ENCODE measurements around the gene ALDH7A1.
A peak's percentile ranks its signal among the peaks of the same experiment; 100 is the strongest.
"Not testable (repeated sequence)": the region's sequence is repeated elsewhere in the genome, so short reads cannot be mapped to it uniquely, and the experiment has no call there.

The ALDH7A1 gene

GRCh38 chr5:126531543-126532120, 63.4 kb downstream of the ALDH7A1 start:
- DNase-seq, result no peak

GRCh38 chr5:126527892-126528291, 67.1 kb downstream of the ALDH7A1 start:
- no peak for DNase-seq

- DNase-seq, result no peak
Observed at GRCh38 chr5:126527158-126527557, 67.9 kb downstream of the ALDH7A1 start.

- no peak for DNase-seq
Observed at GRCh38 chr5:126526493-126526892, 68.5 kb downstream of the ALDH7A1 start.

GRCh38 chr5:126525630-126526245, 69.3 kb downstream of the ALDH7A1 start:
- no peak for DNase-seq

GRCh38 chr5:126523818-126524510, 71.1 kb downstream of the ALDH7A1 start:
- DNase-seq, result no peak

GRCh38 chr5:126521130-126521529, 73.9 kb downstream of the ALDH7A1 start:
- DNase-seq, result no peak

- DNase-seq, result no peak
Observed at GRCh38 chr5:126520593-126520953, 74.4 kb downstream of the ALDH7A1 start.

- no peak for DNase-seq
Observed at GRCh38 chr5:126519637-126520592, 75.1 kb downstream of the ALDH7A1 start.

- DNase-seq, result not testable (repeated sequence)
Observed at GRCh38 chr5:126519223-126519622, 75.8 kb downstream of the ALDH7A1 start.

GRCh38 chr5:126516852-126517251, 78.2 kb downstream of the ALDH7A1 start:
- DNase-seq, result no peak

- DNase-seq, result no peak
Observed at GRCh38 chr5:126516133-126516532, 78.9 kb downstream of the ALDH7A1 start.

- no peak for DNase-seq
Observed at GRCh38 chr5:126515337-126515736, 79.7 kb downstream of the ALDH7A1 start.

- no peak for DNase-seq
Observed at GRCh38 chr5:126514558-126515141, 80.4 kb downstream of the ALDH7A1 start.

GRCh38 chr5:126514131-126514557, 80.9 kb downstream of the ALDH7A1 start:
- DNase-seq, result no peak

GRCh38 chr5:126513703-126514102, 81.3 kb downstream of the ALDH7A1 start:
- no peak for DNase-seq

GRCh38 chr5:126513302-126513701, 81.7 kb downstream of the ALDH7A1 start:
- DNase-seq, result no peak

- no peak for DNase-seq
Observed at GRCh38 chr5:126512451-126512850, 82.6 kb downstream of the ALDH7A1 start.

GRCh38 chr5:126511961-126512360, 83.1 kb downstream of the ALDH7A1 start:
- no peak for DNase-seq

GRCh38 chr5:126509339-126509738, 85.7 kb downstream of the ALDH7A1 start:
- DNase-seq, result no peak

- DNase-seq, result peak; percentile 33
Observed at GRCh38 chr5:126508962-126509279, 86.1 kb downstream of the ALDH7A1 start.

- no peak for DNase-seq
Observed at GRCh38 chr5:126508251-126508961, 86.6 kb downstream of the ALDH7A1 start.
